NCI-H1417 (cell line): ENCODE data around the gene BPIFB2.

Source experiments
- DNase-seq, 3 experiments: peaks; one replicate each; lab custom pipeline; 2025; lab: John Stamatoyannopoulos, UW

BPIFB2 gene

DNA sequence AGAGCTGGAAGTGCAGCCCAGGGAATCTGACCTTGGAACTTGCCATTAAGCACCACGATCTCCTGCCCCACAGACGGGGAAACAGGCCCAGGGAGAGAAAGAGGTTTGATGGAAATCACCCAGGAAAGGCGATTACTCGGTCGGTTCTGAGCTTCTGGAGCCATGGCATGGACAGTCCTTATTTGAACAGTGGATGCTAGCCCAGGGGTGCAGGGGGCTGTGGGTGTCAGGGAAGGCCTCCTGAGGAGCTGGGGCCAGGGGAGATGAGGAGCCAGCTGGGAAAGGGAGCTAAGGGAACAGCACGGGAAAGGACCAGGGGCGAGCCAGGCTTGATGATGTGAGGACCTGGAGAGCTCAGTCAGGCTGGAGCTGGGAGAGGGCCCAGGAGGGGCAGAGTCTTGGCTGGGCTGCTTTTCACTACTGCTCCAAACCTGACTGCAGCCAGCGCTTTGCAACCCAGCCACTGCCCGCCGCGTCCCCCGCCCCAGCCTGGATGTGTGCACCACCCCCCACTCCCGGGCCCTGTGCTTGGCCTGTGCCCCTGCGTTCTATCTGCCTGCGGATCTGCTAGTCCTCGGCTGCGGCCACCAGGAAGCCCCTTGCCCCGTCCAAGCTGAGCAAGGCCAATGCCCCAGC is 21.1 kb upstream of the BPIFB2 start:
- no peak for DNase-seq

DNA sequence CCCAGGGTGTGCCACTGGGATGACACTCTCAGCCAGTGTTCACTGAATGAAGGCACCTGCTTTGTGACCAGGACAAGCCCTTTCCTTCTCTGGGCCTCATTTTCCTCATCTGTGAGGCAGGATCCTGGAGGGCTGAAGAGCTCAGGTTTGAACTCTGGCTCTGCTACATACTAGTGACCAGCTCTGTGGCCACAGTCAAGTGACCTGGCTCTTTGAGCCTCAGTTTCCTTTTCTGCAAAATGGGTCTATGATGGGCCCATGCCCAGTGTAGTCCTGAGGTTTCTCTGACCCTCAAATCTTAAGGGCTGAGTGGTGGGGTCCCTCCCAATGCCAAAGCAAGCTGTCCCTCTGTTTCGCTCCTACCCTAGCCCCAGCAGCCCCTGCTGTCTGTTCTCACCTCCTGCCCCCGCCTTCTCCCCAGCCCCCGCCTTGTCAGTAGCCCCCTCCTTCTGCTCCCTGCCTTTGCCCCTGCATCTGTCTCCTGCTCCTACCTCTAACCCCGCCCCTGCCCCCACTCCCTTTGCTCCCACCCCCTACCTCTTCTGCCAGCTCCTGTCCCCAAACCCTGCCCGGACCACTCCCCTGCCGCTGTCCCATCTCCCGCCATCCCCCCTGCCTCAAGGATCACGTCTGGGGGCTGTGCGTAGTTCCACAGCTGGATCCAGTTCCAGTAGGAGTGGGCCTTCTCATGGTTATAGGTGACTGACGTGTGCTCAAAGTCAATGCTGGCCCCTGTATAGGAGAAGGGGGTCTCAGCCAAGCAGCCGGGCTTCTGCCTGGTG is 20.3 kb upstream of the BPIFB2 start:
- DNase-seq, result no peak

GRCh38 chr20:32988008-32988407 is 19.5 kb upstream of the BPIFB2 start:
- DNase-seq, result no peak

DNA sequence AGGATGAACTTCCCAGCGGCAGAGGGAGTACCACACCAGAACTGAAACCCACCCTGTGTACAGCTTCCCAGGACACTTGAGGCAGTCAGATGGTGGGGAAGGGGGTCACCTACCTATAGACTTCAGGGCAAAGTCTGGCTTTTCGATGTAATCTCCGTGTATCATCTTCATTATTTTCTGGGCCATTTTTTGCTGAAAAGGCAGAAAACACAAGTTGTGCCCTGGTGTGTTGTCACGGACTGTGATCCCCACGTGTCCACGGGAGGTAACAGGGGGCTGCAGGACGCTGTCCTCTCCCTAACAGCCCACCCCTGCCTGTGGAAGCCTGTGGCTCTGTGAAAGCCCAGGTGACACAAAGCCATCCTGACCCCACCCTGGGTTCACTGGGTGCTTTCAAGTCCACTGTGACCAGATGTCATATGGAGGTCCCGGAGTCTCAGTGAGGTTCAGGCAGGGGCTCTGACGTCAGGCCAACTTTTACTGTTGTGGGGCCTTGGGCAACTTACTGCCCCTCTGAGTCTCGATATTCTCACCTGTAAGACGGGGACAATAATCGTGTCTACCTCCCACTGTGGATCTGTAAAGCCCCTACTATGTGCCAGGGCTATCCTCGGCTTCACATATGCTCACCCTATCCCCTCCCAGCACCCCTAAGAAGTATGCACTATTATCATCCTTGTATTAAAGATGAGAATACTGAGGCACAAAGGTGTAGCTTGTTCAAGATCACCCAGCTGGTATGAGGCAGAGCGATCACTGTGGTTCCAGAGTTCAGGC is 17.8 kb upstream of the BPIFB2 start:
- no peak for DNase-seq

DNA sequence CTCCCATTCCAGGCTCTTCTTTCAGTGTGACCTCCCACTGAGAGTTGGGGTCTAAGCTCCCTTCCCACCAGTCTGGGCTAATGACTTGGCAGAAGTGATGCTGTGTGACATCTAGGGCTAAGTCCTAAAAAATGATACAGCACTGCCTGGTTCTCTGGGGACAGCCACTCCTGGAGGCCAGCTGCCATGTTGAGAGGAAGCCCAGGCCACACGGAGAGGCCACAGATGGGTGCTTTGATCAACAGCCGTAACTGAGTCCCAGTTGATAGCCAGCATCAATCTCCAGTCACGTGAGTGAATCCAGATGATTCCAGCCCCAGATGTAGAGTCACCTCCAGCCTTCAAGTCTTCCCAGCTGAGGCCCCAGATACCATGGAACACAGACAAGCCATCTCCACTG is 17.1 kb upstream of the BPIFB2 start:
- DNase-seq, result no peak

GRCh38 chr20:32991383-32991782 is 16.1 kb upstream of the BPIFB2 start:
- DNase-seq, result no peak

DNA sequence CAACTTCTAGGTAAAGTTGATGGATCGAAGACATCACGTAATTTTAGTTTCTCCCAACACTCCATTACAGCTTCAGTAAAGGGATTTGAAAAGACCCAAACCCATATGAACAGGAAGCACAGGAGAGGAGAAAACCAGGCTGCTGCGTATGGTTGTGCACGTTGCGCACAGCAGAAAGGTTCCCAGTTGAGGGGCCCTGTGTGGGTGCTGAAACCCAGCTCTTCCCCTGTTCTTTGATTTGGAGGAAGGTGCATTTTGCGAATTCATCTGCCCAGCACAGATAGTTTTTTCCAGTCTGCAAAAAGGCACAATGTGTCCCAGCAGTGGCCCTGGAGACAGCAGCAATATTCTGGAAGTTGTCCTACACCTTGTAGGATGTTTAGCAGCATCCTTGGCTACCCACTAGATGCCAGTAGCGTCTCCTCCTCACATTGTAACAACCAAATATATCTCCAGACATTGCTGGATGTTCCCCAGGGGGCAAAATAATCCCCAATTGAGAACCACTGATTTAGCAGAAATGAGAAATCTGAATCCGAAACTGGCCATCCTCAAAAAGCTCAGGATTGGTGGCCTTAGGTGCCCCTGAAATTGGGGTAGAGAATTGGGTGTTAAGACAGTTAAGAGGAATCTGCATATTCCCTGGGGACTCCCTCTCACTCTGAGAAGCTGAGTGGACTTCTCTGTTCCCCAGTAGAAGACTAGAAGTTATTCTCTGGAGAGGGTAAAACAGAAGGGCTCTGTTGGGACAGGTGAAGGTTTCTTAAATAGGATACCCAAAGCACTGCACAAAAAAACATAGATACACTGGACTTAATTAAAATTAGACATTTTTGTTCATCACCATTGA is 15.5 kb upstream of the BPIFB2 start:
- no peak for DNase-seq

DNA sequence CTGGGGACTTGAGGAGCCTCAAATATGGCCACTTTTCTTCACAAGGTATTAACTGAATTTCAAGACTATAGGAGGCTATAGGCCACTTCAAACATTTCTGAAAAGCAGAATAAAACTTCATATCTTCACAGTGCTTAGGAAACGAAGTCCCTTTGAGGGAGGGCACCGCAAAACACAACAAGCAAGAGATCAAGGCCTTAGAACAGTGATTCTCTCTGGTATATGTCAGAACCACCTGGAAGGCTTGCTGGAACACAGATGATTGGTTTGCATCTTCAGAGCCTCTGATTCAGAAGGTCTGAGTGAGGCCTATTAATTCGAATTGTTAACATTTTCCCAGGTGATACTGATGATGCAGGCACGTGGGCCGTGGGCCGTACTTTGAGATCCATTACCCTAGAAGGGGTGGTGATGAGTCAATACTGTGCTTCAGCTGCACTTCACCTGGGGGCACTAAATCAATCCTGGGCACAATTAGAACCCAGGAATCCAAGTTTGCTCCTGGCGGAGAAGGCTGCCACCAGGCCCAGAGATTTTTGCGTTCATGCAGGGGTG is 13.9 kb upstream of the BPIFB2 start:
- DNase-seq, result no peak

GRCh38 chr20:32995802-32996201 is 11.7 kb upstream of the BPIFB2 start:
- no peak for DNase-seq

DNA sequence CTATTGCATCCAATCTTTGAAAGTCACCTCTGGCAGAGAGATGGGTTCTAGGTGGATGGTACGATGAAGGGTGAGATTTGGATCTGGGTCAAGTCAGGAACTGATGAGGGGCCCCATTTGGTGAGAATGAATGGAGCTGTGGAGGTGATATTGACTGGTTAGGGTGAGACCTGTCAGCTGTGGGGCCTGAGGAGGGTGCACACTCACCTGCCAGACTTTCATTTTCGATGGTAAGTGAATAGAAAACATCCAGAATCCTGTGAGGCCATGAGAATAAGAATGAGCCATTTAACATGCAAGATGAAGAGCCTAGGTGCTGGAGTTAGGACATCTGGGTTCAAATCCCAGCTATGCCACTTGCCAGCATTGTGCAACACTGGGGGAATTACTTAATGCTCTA is 10.1 kb upstream of the BPIFB2 start:
- DNase-seq, result no peak

DNA sequence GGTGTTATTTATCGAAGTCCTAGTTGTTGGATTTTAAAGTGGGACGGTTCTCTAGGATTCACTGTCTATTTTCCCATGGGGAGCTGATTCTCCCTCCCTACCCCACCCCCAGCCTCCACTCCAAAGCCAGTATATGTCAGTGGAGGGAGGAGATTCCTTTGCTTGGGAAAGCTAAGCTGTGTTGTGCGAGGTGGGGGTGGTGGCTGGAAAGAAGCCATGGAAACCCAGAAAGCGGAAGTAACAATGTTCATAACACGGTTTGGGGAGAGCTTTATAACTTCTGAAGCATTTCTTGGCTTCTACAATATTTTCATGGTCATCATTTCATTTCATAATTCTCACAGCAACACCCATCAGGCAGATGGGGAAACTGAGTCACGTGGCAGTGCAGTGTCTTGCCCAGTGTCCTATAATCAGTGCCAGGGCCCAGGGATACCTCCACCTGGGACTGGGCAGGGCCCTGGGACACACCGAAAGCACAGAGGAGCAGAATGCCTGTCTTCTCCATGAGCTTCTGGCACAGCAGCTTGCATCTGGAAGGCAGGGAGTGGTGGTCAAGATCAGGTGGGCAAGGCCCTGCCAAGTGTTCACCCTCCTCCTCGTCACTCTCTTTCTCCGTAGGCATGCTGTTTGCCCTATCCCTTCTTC is 7.8 kb upstream of the BPIFB2 start:
- DNase-seq, result no peak

DNA sequence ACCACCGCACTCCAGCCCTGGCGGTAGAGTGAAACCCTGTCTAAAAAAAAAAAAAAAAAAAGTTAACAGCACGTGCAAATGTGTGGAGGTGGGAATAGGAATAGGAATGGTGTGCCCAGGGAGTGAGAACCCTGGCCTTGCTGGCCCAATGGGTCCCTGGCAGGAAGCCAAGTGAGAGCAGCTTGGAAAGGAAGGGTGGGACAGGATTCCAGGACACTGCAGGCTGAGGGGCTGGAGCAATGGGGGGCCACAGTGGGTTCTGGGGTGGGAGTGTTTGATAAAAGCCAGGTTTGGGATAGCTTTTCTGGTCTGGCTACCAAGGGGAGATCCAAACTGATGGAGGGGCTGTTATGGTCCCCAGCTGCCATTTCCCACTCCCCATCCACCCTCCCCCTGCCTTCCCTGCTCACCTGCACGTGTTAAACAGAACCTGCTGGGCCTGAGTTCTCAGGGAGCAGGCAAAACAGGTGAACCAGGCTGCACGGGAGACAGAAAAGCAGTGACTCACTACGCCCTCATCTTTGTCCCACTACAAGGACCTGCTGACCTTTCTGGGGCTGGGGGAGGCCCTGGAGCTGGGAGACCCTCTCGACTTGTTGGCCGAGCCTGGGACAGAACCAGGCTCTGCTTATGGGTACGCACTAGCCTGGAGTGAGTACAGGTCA is 6.6 kb upstream of the BPIFB2 start:
- no peak for DNase-seq

DNA sequence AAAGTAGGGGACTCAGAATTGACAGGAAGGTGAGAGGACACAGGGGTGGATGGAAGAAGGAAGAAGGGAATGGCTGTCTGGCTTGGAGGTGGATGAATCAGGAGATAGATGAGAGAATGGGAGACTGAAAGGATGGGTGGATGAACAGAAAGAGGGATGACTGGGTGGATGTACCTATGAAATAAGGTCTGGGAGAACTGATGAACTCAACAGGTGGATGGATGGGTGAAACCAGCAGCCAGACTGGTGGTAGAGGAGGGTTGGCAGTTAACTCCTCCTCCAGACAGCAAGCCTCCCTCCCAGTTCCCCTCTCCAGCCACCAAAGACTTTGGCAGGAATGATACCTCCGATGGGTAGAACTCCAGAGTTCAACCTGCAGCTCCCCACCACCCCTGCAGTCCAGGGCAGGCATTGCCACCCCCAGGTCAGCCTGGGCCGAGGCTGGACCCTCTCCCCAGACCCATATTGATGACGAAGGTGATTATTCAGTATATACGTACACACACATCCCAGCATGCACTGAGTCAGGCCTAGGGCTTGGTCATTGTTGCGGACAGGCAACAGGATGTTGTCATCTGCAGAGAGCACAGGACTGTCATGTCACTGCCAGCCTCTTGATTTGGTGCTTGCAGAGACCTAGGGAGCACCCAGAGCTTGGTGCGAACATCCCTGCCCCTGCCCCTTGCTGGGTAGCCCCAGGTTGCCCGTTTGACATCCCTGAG is 5.3 kb upstream of the BPIFB2 start:
- DNase-seq, result no peak

- DNase-seq, result no peak
Measured at GRCh38 chr20:33004141-33004751, 3.3 kb upstream of the BPIFB2 start, which contains the start of gene SUN5. Gene SUN5 (minus strand): TSS chr20:33004433. CDS start chr20:33004340, 93 bp downstream.

DNA sequence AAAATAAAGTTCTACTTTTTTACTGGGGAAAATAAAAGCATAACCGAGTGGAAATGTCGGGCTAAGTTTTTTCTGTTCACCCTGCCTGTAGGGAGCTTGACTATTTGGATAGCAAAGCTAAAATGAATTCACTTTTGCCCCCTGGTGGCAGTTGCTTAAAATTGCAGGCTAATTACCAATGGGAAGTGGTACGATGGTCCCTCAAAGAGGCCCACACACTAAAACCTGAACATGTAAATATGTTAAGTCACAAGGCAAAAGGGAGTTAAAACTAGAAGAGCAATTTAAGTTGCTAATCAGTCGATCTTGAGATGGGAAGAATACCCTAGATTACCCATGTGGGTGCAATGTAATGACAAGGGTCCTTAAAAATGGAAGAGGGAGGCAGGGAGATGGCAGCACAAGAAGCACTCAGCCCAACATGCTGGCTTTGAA is 2.4 kb upstream of the BPIFB2 start:
- DNase-seq, result peak in 1 of 3 experiments; percentile 39

DNA sequence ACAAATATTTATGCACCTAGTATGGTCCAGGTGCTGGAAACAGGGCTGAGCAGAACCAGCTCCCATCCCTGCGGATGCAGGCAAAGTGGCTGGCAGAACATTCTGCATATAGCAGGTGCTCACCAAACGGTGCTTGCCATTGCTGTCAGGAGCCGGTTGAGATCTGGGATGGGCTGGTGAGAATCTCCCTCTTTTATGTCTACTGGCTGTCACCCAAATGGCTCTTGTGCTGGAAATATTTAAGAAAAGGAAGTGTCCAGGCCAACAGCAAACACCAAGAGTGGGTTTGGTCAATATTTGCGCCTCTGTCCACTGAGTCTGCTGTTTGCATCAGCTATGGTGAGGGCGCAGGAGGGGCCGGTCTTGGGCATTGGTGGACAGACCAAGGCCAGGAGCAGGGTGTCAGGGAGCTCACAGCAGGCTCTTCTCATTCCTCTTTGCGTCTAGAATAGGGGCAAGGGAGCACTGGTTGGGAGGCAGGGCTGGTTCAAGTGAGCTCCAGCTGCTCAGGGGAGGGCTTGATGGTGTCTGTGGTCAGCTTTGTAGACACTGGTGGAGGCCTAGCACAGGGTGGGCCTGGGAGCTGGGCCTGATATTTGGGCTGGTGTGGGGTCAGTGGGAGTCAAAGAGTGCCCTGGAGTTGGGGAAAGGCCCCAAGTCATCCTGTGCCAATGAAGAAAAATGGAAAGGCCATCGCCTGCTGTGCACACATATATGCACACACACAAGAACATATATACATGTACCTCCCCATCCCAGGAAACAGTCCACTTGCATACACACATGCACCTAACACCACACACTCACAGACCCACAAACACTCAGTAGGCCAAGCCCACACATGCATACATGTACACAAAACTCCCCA is 1.4 kb upstream of the BPIFB2 start:
- DNase-seq, result no peak

GRCh38 chr20:33006776-33007375 is 628 bp upstream of the BPIFB2 start:
- DNase-seq, result no peak
